Measurements from ENCODE around the gene CHIT1.
A peak's percentile ranks its signal among the peaks of the same experiment; 100 is the strongest.

Gene CHIT1

DNA sequence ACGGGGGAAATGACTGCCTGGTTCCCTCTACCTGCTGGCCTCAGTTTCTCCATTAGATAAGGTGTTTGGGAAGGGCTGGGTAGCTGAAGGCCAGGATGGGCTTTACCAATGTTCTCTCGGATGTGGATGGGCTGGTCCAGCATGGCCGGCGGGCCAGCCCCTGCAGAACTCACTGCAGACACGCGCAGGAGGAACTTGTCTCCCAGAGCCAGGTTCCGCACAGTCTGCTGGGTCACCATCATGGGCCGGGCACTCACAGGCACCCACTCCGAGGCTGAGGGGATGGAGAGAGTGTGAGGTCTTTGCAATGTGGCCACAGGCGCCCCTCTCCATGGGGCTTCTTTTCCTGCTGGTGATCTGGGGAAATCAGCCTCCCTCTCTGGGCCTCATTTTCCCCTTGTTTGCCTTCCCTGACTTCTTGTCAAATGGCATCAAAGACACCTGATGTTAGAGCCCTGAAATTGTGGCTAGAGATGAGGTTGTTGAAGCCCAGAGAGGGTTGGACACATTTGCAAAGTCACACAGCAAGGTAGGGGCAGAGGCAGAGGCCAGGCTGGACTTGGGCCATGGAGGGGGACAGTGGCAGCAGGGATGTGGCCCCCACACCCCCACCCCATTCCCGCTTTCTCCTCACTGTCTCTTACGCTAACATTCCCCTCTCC, 55.0 kb downstream of the CHIT1 start:
- no peak overlapping the region for H3K4me3 ChIP-seq (ENCODE audit: control insufficient read depth, low read depth, low read length)
- TF ChIP-seq, protein P1, sequence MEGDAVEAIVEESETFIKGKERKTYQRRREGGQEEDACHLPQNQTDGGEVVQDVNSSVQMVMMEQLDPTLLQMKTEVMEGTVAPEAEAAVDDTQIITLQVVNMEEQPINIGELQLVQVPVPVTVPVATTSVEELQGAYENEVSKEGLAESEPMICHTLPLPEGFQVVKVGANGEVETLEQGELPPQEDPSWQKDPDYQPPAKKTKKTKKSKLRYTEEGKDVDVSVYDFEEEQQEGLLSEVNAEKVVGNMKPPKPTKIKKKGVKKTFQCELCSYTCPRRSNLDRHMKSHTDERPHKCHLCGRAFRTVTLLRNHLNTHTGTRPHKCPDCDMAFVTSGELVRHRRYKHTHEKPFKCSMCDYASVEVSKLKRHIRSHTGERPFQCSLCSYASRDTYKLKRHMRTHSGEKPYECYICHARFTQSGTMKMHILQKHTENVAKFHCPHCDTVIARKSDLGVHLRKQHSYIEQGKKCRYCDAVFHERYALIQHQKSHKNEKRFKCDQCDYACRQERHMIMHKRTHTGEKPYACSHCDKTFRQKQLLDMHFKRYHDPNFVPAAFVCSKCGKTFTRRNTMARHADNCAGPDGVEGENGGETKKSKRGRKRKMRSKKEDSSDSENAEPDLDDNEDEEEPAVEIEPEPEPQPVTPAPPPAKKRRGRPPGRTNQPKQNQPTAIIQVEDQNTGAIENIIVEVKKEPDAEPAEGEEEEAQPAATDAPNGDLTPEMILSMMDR (conservative IDR thresholded peaks at IDR 0.05; ENCODE audit: control insufficient read depth, insufficient read depth, low read depth, low read length) = no peak
- no peak for DNase-seq (ENCODE audit: low read depth)

DNA sequence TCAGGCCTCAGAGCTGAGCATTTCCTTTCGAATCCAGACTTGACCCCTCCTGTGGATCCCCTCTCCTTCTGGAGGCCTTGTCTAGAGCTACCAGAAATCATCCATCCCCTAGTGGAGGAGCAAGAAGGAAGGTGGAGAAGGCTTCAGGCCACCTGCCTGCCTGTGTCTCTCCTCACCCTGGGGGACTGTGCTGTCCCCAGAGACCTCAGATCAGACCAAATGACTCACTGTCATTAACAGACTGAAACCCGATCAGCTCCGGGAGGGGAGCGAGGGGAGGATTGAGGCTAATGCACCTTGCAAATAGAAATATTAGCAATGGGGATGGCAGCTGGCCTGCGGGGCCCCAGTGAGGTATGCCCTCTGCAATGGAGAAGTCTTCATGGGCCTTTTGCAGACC, 55.9 kb downstream of the CHIT1 start:
- TF ChIP-seq, protein P1 (conservative IDR thresholded peaks at IDR 0.05; ENCODE audit: control insufficient read depth, insufficient read depth, low read depth, low read length) = no peak
- H3K4me3 ChIP-seq (ENCODE audit: control insufficient read depth, low read depth, low read length) = no peak overlapping the region
- no peak for DNase-seq (ENCODE audit: low read depth)

DNA sequence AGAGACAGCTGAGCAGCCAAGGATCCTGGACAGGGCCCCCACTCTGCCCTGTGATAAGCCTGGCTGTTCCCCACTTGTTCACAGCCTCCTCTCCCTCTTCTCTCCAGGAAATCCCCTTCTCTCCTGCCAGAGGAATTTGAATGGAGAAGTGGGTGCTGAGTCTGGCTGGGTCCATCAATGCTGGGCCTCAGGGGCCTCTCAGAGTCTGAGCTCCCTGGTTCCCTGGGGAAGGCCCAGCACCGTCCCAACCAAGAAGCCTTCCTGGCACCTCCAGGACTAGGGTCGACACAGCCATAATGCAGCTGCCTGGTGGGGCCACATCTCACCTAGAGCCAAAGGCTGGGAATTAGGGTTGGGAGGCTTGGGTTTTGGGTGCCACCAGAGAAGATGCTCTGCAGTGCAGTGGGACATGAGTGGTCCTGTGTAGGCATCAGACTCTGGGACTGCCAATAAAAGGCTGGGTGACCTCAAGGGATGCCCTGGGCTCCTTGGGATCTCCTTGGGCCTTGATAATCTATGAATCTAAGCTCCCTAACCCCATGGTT, 56.4 kb downstream of the CHIT1 start:
- H3K4me3 ChIP-seq (ENCODE audit: control insufficient read depth, low read depth, low read length) = no peak overlapping the region
- no peak for DNase-seq (ENCODE audit: low read depth)
- TF ChIP-seq, protein P1 (conservative IDR thresholded peaks at IDR 0.05; ENCODE audit: control insufficient read depth, insufficient read depth, low read depth, low read length) = no peak

DNA sequence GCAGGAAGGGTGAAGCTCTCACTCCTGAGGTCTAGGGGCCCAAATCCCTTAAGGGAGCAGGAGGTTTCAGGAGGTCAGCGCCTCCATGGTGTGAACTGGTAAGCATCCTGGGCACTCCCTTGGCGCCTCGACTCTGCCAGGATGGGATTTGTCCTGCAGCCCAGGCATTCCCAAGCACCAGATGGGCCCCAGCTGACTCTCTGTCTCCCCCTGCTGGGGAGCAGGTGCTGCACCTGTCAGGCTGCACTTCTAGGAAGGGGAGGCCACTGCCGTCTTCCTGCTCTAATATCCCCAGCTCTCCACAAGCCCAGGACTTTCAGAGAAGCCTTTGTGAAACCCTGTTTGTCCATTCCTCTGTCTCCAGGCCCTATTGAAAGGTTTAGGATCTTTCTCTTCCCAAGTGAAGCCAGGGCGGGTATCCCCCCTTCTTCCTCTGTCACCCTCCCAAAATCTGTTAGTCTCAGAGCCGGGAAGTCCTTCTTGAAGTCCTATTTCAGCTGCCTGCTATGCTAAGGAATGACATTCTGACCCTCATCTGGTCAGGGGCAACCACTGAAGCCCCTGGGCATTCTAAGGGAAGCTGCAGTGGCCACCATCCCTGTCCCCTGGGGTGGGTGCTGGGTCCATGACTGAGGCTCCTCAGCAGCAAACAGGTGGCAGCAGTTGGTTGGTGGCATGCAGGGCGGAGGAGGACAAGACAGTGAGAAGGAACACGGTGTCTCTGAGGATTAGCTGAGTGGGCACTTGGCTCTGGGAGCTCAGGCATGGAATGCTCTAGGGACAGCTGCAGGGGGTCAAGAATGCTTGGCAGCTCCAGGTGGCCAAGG, 57.1 kb downstream of the CHIT1 start:
- DNase-seq (ENCODE audit: low read depth) = peak; percentile 50
- TF ChIP-seq, protein P1 (conservative IDR thresholded peaks at IDR 0.05; ENCODE audit: control insufficient read depth, insufficient read depth, low read depth, low read length) = peak; percentile 82
- H3K4me3 ChIP-seq (ENCODE audit: control insufficient read depth, low read depth, low read length) = no peak overlapping the region

DNA sequence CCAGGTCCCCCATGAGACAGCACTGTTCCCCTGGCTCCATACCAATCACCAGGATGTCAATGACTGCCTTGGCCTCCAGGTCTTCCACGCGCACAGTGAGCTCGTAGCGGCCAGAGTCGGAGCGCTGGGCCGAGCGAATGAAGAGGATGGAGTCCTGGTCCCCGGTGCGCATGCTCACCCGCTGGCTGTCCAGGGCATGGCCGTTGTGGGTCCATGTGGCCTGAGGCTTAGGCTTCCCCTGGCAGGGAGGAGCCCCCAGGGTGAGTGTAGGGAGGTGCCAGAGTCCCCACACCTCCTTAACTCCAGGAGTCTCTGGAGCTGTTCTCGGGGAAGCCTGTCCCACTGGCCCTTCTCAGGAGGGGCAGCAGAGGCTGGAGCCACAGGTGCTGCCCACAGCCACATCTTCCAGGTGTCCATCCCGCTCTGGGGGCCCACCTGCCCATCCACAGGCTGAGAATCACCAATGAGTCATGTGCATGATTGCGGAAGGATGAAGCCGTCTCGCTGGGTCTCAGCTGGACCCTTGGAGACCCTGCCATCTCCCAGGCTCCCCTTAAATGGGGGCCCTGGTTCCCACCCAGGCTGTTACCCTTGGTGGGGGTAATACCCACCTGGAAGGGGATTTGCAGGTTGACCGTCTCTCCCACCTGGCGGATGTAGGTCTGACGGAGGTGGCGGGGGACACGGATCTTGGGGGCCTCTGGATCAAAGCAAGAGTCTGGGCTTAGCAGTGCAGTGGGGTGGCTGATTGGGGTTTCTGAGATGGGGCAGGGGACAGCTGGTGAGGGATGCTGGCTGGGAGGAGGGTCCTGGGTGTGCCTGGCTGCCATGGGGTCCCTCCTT, 57.9 kb downstream of the CHIT1 start:
- DNase-seq (ENCODE audit: low read depth) = no peak
- TF ChIP-seq, protein P1 (conservative IDR thresholded peaks at IDR 0.05; ENCODE audit: control insufficient read depth, insufficient read depth, low read depth, low read length) = no peak
- H3K4me3 ChIP-seq (ENCODE audit: control insufficient read depth, low read depth, low read length) = no peak overlapping the region

DNA sequence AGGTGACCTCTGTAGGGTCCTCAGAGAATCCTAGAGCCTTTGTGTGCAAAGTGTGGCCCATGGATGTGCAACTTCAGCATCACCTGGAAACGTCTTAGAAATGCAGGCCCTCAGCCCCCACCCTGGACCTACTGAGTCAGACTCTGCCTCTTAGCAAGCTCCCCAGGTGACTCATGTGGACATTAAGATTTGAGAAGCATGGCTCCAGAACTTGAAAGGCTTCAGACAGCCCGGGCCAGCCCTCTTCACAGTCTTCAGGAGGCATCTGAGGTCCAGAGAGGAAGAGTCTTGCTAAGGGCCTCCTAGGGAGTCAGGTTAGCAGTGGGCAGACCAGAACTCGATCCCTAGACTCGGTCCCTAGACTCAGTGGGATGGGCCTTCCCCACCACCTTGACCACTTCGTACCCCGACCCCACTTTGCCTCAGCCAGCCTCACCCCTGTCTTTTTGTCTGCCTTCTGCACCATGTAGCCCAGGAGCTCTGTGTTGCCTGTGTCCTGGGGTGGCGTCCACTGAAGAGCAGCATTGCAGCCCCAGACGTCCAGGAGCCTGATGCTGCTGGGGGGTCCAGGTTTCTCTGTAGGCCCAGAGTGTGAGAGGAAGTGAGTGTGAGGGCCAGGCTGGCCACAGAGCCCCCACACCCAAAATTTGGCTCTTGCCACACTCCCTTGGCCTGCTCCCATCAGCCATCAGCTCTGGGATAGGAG, 58.7 kb downstream of the CHIT1 start:
- TF ChIP-seq, protein P1 (conservative IDR thresholded peaks at IDR 0.05; ENCODE audit: control insufficient read depth, insufficient read depth, low read depth, low read length) = no peak
- H3K4me3 ChIP-seq (ENCODE audit: control insufficient read depth, low read depth, low read length) = no peak overlapping the region
- DNase-seq (ENCODE audit: low read depth) = no peak

All from fibroblast of mammary gland (primary cell).